HS-5 (cell line): Measurements from ENCODE around the gene INTS2.
"Not testable (repeated sequence)": the region's sequence is repeated elsewhere in the genome, so short reads cannot be mapped to it uniquely, and the experiment has no call there.

ENCODE experiments used
- DNase-seq: peaks from one replicate; pipeline ENCODE4 v3.0.0-alpha.2; 2012; ENCODE audit warnings: low read depth

INTS2 gene

GRCh38 chr17:61846761-61847375 is 80.9 kb downstream of the INTS2 start:
- no peak for DNase-seq

GRCh38 chr17:61846088-61846487 is 81.7 kb downstream of the INTS2 start:
- no peak for DNase-seq

GRCh38 chr17:61843435-61843834 is 84.3 kb downstream of the INTS2 start:
- DNase-seq = no peak

- DNase-seq = no peak
These were observed 84.9 kb downstream of the INTS2 start for GRCh38 chr17:61842899-61843298.

GRCh38 chr17:61839300-61839786 is 88.4 kb downstream of the INTS2 start:
- no peak for DNase-seq

- peak; percentile 28 for DNase-seq
These were observed 90.4 kb downstream of the INTS2 start for GRCh38 chr17:61837175-61838051.

GRCh38 chr17:61836266-61837174 is 91.3 kb downstream of the INTS2 start:
- DNase-seq = no peak

- DNase-seq = no peak
These were observed 92.2 kb downstream of the INTS2 start for GRCh38 chr17:61835606-61836005.

GRCh38 chr17:61834610-61835009 is 93.2 kb downstream of the INTS2 start:
- DNase-seq = no peak

- DNase-seq = peak; percentile 66
These were observed 94.1 kb downstream of the INTS2 start for GRCh38 chr17:61833536-61834193.

- DNase-seq = no peak
These were observed 95.3 kb downstream of the INTS2 start for GRCh38 chr17:61832463-61832862.

- no peak for DNase-seq
These were observed 96.7 kb downstream of the INTS2 start for GRCh38 chr17:61831099-61831498.

- no peak for DNase-seq
These were observed 99.1 kb downstream of the INTS2 start for GRCh38 chr17:61828694-61829093.

- no peak for DNase-seq
These were observed 100.0 kb downstream of the INTS2 start for GRCh38 chr17:61827649-61828395.

GRCh38 chr17:61826866-61827265 is 100.9 kb downstream of the INTS2 start:
- not testable (repeated sequence) for DNase-seq

- DNase-seq = not testable (repeated sequence)
These were observed 101.6 kb downstream of the INTS2 start for GRCh38 chr17:61826198-61826597.

GRCh38 chr17:61825448-61826137 is 102.2 kb downstream of the INTS2 start:
- DNase-seq = no peak

GRCh38 chr17:61822326-61823285 is 105.2 kb downstream of the INTS2 start:
- no peak for DNase-seq

- DNase-seq = no peak
These were observed 106.1 kb downstream of the INTS2 start for GRCh38 chr17:61821655-61822054.
